GDM1 (cell line): ENCODE data around the gene STON1.
"Not testable (repeated sequence)": the region's sequence is repeated elsewhere in the genome, so short reads cannot be mapped to it uniquely, and the experiment has no call there.

ENCODE experiments used
- DNase-seq: peaks from one replicate; lab custom pipeline; 2025; lab: John Stamatoyannopoulos, UW

STON1 gene

DNA sequence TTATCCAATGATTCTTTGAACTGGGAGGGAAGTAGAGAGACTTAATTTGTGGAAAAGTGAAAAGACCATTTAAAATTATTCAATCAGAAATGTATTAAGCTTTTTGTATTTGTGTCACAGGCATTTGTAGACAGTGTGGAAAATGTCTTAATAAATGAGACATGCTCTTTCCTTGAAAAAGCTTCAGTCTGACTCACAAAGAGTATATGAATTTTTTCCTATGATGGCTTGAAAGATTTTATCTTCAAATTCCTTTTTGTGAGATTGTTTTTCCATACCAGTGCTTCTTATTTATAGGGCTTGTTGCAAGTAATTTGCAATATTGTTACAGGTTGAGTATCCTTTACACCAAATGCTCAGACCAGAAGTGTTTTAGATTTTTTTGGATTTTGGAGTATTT is 39.5 kb downstream of the STON1 start:
- DNase-seq, result no peak

DNA sequence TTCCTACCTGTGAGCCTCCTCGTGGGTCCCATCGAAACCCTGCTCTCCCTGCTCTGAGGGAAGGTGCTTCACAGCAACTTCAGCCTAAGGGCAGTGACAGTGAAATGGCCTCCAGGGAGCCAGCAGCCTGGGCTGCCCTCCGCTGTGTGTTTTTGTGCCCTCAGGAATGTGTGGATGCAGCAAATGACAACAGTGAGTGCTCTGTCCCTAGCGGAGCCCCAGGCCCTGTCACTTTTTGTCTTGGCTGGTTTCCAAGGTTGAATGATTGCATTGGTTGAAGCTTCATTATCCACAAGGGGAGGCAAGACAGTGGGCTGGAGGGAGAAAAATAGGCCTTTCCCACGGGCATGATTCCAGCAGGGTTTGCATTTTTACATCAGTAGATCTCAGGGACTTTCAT is 42.9 kb downstream of the STON1 start:
- no peak for DNase-seq

DNA sequence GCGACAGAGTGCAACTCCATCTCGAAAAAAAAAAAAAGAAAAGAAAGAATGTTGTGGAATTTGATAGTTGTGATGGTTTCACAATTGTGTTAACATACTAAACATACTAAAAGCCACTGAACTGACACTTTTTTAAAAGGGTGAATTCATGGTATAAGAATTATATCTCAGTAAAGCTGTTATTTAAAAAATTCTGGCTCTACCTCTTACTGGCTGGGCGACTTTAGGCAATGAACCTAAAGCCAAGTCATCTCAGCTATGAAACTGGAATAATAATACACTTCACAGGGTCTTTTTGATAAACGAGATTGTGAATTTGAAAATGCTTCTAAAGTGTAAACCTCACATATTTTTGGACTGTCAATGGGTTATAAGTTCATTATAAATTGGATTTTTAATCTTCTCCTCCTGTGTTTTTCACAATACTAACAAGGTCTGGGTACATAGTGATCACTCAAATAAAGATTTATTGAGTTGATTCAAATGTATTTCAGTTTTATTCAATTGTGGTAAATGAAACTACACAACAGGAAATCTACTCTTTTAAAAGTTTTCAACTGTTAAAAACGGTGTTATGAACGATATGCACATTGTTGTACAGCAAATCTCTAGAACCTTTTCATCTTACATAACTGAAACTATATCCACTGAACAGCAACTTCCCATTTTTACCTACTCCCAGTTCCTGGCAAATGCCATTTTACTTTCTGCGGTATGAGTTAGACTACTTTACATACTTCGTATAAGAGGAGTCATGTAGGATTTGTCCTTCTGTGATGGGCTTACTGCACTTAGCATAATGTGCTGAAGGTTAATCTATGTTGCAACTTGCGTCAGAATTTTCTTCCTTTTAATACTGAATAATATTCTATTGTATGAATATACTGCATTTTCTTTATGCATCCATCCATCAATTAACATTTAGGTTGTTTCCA is 44.7 kb downstream of the STON1 start:
- no peak for DNase-seq

DNA sequence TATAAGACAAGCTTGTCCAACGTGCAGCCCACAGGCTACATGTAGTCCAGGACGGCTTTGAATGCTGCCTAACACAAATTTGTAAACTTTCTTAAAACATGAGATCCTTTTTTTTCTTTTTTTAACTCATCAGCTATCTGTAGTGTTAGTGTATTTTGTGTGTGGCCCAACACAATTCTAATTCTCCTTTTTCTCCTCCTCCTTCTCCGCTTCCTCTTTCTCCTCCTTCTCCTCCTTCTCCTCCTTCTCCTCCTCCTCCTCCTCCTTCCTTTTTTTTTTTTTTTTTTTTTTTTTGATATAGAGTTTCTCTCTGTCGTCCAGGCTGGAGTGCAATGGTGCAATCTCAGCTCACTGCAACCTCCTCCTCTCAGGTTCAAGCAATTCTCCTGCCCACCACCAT is 48.4 kb downstream of the STON1 start:
- DNase-seq, result no peak

DNA sequence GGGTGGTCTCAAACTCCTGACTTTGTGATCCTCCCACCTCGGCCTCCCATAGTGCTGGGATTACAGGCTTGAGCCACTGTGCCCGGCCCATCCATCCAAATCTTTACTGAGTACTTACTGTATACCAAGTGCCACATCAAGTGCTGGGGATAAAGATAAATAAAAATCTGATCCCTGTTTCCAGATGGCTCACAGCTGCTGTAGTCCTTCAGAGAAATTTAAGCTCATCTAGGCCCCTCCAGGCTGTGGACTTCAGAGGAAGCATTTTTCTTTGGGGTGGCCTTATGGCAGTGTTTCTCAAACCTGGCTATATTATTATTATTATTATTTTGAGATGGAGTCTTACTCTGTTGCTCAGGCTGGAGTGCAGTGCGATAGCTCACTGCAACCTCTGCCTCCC is 54.0 kb downstream of the STON1 start:
- no peak for DNase-seq

DNA sequence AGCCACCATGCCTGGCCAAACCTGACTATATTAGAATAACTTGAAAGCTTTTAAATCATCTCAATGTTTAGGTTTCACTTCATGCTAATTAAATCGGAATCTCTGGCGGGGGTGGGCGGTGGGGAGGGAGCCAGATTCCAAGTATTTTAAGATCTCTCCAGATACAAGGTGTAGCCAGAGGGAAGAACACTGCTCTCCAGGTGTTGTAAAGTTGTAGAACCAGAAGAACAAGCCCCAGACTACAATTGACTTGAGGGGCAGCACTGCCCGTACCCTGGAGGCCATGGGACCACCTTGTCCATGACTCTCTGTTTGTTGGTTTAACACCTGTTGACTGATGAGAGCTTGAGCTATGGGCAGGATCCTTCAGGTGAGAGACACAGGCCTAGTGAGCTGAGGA is 54.6 kb downstream of the STON1 start:
- no peak for DNase-seq

DNA sequence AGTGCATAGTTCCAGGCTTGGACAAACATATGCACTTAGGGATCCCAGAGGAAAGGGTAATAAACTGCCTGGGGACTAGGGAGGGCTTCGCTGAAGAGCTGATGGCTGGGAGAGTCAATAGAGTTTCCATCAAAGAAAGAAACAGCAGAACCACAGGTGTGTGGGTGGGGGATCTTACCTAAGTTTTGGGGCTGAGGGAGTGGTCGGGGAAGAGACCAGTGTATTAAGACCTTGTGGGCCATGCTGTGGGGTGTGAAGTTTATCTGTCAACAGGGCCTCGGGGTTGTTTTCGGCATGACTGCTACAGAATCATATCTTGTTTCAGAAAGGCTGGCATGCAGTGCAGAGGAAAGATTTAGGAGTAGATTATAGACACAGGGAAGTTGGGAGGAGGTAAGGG is 56.5 kb downstream of the STON1 start:
- DNase-seq, result no peak

DNA sequence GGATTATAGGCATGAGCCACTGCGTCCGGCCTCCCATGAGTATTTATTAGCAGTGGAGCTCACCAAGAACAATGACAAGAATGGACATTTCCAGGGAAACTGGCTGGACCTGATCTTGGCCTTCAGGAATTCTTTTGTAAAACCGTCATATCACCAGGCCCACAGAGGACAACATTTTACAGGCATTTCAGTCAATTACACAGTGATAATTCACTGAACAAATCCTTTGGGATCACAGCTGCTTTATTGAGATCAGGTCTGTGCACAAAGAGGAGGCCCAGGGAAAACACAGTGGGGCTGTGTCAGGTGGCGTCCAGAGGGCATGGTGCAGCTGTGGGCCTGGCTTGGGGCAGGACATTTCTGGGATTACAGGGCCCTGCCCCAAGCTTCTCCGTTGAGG is 57.6 kb downstream of the STON1 start:
- DNase-seq, result no peak

DNA sequence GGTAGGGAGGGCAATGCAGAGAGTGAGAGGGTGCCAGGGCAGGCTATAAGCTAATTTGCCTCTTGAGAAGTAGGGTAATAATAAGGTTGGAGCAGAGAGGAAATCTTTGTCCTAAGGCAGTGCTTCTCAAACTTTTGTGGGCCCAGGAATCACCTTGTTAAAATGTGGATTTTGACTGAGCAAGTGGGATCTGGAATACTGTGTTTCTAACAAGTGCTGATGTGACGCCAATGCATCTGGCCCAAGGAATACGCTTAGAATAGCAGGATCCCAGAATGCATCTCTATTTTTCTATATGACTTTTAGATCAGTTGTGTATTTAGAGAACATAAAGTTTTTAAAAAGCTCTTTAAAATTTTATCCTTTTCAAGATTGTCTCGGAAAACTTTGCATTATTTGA is 58.0 kb downstream of the STON1 start:
- no peak for DNase-seq

DNA sequence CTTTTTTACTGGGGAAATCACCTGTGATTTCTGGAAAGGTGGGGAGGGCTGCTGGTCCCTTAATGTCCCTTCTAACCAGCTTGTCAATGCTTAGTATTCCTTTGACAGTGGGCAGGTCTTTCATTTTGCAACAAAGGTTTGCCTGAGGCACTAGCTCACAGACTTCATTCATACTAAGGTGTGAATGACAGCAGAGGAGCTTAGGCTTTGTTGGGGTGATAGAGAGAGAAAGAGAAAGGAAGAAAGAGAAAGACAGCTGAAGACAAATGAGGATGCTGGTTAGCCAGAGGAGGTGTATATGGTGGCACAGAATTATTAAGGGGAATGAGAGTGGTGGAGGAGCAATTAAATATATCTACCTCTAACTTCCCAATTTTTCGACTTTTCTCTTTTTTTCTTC is 58.8 kb downstream of the STON1 start:
- DNase-seq, result no peak

DNA sequence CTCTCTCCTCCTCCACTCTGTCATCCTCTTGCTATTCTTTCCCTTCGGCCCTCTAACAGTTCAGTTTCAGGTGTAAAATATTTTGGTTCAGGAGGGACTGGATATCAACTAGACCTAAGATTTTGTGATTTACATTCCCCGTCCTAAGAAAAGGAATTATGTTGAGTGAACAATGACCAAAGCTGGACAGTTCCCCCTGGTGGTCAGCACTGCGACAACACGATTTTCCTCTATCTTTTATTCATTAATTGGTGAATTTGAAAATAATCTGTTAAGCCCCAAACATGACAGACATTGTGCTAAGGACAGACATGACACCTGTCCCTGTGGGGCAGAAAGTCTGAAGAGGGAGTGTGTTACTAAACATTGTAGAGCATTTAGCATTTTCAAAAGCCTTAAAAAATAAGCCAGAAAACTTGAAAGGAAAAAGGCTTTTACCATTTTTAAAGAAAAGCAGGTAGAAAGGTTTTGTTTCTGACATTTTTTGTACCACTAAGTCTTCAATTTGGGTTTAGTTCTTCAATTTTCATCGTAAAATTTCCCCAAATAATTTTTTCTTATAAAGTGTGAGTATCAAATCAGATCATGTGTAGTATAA is 59.3 kb downstream of the STON1 start:
- DNase-seq, result no peak

DNA sequence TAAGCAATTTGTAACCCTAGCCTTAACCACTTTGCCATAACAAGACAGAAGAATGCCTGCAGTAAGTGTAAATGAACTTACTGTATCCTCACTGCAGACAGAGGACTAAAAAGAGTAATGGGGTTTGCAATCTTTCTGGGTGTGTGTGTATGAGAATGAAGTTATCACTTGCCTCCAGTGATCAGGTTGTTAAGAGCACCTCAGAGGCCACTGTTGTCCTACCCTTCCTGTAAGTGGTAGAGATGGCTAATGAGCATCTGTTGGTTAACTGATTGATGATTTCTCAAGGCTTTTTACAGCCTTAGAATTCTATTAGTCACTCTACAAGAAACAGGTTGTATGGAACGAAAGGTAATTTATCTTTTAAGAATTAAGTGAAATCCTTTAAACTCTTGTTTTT is 60.1 kb downstream of the STON1 start:
- no peak for DNase-seq

DNA sequence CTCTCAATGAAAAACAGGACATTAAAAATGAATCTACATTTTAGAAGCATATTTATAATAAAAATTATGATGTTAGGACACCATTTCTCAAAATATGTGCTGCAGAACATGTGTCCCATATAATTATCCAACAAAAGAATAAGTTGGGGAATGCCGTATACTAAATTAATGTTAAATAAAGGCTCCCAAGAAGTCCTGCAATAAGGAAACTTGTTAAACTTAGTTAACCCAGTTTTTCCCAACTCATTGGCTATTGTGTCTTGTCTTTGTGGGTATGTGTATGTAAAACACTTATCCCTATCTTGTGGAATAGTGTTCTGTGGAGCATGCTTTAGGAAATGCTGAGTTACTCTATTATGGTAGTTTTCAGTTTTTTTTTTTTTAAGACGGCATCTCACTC is 62.1 kb downstream of the STON1 start:
- no peak for DNase-seq

DNA sequence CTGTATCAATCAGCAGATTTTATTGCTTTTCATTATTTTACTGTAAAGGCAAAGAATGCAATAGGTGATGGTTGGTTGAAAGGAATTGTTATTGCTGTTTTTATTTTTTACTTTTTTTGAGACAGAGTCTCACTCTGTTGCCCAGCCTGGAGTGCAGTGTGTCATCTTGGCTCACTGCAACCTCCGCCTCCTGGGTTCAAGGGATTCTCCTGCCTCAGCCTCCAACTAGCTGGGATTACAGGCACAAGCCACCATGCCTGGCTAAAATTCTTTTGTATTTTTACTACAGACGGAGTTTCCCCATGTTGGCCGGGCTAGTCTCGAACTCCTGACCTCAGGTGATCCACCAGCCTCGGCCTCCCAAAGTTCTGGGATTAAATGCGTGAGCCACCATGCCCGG is 66.8 kb downstream of the STON1 start:
- DNase-seq, result not testable (repeated sequence)

DNA sequence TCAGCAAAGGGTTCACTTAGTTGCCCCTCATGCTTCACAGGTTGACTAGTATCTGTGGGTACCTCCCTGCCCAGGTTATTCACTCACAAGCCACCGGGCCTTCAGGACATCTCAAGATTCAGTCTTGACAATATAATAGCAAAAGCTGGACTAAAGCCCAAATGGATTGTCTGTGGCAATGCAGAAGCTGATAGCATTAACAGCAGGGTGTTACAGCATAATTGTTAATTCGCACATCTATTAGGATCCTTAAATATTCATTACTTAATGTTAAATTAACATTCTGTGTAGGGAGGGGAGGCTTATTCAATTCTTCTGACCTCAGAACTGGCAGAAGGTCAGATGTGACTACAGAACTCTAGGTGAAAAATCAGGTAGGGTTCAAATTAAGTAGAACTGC is 67.5 kb downstream of the STON1 start:
- no peak for DNase-seq

DNA sequence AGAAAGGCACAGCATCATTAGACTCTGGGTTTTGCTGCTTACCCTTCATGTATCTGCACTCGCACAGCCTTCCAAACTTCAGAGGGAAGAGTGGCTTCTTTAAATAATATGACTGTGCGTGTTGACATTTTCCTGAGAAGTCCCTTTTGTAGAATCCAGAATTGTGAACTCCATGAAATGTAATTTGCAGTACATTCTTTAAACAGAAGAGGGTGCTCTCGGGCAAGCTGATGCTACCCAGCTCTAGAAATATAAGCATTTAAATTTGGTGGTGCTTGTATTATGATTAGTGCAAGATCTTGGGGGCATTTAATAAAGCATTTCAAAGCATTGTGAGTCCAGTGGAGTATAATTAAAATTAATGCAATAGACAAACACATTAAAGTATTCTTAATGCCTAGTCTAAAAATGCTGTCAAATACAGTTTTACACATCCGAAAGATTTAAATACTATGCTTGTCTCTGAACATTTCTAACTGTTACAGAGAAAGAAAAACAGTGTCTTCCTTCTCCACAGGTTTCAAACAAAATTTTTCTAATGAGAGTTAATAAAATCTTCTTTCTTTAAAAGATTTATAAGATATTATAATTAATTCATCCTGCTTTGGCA is 70.4 kb downstream of the STON1 start:
- DNase-seq, result no peak

DNA sequence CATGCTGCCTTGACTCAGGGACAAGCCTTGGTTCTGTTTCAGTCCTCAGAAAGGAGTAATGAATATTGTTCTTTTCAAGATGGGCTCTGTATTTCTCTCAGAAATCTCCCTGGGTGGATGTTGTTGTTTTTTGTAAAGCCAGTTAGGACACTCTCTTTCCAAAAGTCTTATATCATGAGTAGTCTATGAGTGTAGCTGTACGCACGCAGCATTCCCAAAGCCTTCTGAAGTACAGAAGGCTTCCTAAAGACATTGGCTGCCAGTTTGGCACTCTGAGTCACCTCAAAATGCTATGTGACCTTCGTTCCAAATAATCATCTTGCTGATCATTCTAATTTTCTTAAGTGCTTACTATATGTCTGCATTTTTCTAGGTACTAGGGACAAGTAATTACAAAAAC is 71.0 kb downstream of the STON1 start:
- no peak for DNase-seq

DNA sequence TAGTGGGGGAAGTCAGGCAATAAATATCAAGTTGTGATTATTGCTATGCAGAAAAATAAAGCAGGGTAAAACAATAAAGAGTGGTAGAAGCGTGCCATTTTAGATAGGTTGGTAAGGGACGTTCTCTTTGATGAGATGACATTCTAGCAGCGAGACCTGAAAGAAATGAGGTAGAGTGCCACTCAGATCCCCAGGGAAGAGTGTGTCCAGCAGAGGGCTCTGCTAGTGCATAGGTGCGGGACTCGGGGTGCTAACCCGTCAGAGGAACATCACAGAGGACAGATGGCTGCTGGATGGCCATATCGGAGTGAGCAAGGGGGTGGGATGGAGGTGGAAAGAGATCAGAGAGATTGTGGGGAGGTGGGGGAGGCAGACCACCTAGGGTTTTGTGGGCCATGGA is 71.4 kb downstream of the STON1 start:
- no peak for DNase-seq

DNA sequence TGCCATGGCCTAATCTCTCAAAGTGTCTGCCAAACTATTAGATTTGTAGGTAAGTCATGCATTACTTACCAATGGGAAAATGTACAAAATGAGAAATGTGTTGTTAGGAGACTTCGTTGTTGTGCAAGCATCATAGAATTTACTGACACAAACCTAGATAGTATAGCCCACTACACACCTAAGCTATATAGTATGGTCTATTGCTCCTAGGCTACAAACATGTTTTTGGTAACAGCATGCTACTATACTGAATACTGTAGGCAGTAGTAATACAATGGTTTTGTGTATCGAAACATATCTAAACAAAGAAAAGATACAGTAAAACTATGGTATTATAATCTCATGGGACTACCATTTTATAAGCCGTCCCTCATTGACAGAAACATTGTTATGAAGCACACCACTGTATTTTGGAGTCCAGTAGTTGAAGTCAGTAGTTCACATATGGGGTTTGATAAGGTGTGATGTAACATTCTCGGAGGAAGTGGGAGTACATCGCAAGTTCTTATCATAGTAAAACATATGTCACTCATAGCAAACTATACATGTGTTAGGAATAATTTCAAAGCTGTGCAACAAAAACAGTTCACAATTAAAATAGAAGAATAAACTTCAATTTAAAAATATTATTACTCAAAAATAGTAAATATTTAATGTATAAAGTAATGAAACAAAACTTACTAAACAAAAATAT is 75.7 kb downstream of the STON1 start:
- no peak for DNase-seq

DNA sequence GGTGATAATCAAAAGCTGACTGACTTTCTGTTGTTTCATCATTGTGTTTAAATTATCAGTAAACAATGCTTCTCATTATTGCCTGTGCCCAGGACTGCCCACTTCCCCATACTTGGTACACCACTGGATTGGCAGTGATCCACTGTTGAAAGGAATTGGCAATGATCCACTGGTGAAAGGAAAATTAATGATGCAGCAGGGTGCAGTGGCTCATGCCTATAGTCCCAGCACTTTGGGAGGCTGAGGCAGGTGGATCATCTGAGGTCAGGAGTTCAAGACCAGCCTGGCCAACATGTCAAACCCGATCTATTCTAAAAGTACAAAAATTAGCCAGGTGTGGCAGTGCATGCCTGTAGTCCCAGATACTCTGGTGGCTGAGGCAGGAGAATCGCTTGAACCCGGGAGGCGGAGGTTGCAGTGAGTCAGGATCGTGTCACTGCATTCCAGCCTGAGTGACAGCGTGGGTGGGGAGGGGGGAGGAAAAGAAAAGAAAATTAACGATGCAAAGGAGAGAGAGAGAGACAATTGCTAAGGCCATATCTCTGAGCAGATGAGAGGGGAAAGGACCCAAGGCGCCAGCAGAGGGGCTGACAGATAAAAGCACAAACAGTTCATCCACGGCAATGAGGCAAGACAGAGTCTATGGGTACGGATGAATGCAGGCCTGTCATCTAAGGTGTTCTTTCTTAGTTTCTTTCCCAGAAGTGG is 77.5 kb downstream of the STON1 start:
- no peak for DNase-seq

DNA sequence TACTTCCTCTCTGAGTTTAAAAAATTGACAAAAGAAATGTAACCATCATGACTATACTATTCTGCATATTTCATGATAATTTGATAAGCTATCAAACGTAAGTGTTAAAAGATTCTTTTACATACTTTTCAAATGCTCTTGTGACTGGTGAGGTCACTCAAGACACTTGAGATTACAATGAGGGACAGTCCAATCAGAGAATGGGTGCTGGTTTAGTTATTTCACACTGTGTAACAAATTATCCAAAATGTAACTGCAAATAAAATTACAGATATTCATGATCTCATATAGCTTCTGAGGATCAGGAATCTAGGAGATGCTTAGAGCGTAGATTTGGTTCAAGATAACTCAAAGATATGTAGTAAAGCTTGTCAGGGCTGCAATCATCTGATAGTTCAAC is 83.3 kb downstream of the STON1 start:
- no peak for DNase-seq

DNA sequence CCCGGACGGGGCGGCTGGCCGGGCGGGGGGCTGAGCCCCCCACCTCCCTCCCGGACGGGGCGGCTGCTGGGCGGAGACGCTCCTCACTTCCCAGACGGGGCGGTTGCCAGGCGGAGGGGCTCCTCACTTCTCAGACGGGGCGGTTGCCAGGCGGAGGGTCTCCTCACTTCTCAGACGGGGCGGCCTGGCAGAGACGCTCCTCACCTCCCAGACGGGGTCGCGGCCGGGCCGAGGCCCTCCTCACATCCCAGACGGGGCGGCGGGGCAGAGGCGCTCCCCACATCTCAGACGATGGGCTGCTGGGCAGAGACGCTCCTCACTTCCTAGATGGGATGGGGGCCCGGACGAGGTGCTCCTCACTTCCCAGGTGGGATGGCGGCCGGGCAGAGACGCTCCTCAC is 84.6 kb downstream of the STON1 start:
- DNase-seq, result not testable (repeated sequence)
